ENCODE data around the gene RPL11. TPM values are rescaled to one million over a fixed set of nuclear protein-coding genes. Genes with fewer than 3 reads are reported as not detected.

Gene RPL11
- total RNA-seq, 1 experiment from 2014 or later: 1,205 TPM

DNA sequence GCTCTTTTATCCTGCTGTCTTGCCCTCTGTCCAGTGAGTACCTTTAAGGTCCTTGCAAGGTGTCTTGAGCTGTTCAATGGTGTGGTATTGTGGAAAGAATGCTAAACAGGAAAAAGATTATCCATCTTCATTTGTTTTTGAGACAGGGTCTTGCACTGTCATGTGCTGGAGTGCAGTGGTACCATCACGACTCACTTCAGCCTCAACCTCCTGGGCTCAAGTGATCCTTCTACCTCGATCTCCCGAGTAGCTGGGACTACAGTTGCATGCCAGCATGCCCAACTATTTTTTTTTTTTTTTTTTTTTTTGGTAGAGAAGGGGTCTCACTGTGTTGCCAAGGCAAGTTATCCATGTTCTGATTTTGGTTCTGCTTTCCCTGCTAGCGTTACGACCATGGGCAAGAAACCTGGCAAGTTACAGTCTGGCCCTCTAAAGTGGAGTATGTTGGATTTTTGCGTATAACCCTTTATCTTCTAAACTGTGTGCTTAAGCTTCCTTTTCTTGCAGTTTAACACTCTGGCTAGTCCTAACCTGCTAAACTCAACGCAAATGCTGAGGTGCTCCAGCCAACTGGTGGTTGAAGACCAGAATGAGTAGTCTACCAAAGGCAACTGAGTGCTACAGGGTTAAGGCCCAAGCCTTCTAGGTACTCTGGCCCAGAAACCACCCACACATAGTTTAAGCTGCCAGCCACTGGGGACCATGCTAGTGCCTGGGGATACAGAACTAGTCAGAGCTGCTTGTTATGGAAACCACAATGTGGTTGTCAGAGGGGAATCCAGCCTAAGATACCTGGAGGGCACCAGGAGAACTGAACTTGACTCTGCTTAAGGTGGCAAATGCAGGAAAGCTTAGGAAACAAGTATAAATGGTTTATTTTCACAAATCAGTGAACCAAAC lies 7.9 kb downstream of the RPL11 start:
- CTCF ChIA-PET: no interaction called here

DNA sequence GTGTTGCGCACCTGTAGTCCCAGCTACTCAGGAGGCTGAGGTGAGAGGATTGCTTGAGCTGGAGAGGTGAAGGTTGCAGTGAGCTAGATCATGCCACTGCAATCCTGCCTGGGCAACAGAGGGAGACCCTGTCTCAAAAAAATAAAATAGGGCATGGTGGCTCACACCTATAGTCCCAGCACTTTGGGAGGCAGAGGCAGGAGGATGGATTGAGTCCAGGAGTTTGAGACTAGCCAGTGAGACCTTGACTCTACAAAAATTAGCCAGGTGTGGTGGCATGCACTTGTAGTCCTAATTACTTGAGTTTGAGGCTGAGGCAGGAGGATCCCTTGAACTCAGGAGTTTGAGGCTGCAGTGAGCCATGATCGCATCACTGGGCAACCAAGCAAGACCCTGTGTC lies 9.7 kb downstream of the RPL11 start:
- ChIA-PET CTCF (no interaction called here), POLR2A (ENCODE audit: unreplicated experiment) (no interaction called here)
- Histone ChIP-seq H2AFZ (no peak overlapping the region), H3K27ac (no peak overlapping the region), H3K36me3 (ENCODE audit: low read depth) (peaks cover 12% of the 10 kb centered on the region; the same call in 1 of the 2 replicates), H3K27me3 (ENCODE audit: insufficient read depth, low read depth) (no peaks in the 10 kb centered on the region), H3K4me1 (replicated peaks; ENCODE audit: insufficient read depth) (no peaks in the 10 kb centered on the region), H3K9me3 (ENCODE audit: insufficient read depth, low read depth) (no peaks in the 10 kb centered on the region), H3F3A (ENCODE audit: insufficient read depth, low read depth) (peaks cover 36% of the 10 kb centered on the region), H3K9me2 (ENCODE audit: insufficient read depth) (no peaks in the 10 kb centered on the region), H4K20me1 (ENCODE audit: insufficient read depth) (peaks cover 63% of the 10 kb centered on the region), H3K4me3 (no peak overlapping the region), H3K4me2 (no peak overlapping the region), H3K79me2 (ENCODE audit: low read depth) (peaks cover 39% of the 10 kb centered on the region)
- intact Hi-C loops (cut with micrococcal nuclease; ENCODE audit: unreplicated experiment): no loop called here
- no peak for TF ChIP-seq EZH2 (IDR thresholded peaks at IDR 0.05; ENCODE audit: low read depth)
- TF ChIP-seq, protein P1, sequence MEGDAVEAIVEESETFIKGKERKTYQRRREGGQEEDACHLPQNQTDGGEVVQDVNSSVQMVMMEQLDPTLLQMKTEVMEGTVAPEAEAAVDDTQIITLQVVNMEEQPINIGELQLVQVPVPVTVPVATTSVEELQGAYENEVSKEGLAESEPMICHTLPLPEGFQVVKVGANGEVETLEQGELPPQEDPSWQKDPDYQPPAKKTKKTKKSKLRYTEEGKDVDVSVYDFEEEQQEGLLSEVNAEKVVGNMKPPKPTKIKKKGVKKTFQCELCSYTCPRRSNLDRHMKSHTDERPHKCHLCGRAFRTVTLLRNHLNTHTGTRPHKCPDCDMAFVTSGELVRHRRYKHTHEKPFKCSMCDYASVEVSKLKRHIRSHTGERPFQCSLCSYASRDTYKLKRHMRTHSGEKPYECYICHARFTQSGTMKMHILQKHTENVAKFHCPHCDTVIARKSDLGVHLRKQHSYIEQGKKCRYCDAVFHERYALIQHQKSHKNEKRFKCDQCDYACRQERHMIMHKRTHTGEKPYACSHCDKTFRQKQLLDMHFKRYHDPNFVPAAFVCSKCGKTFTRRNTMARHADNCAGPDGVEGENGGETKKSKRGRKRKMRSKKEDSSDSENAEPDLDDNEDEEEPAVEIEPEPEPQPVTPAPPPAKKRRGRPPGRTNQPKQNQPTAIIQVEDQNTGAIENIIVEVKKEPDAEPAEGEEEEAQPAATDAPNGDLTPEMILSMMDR (conservative IDR thresholded peaks at IDR 0.05): no peak
- no peak for DNase-seq
- BruUV-seq (replicated peaks): no TSS peak

More for the DNA sequence above, 7.9 kb downstream of the RPL11 start:
- BruUV-seq (replicated peaks): no TSS peak
- Histone ChIP-seq H3K4me2 (no peak overlapping the region), H3K9me2 (ENCODE audit: insufficient read depth) (no peaks in the 10 kb centered on the region), H3K36me3 (ENCODE audit: low read depth) (peaks cover 27% of the 10 kb centered on the region), H3K4me3 (no peak overlapping the region), H3K4me1 (replicated peaks; ENCODE audit: insufficient read depth) (peaks cover 10% of the 10 kb centered on the region; the same call in 1 of the 2 replicates), H3K27ac (no peak overlapping the region), H3K79me2 (ENCODE audit: low read depth) (peaks cover 57% of the 10 kb centered on the region), H3F3A (ENCODE audit: insufficient read depth, low read depth) (peaks cover 44% of the 10 kb centered on the region), H2AFZ (no peak overlapping the region), H3K27me3 (ENCODE audit: insufficient read depth, low read depth) (no peaks in the 10 kb centered on the region), H3K9me3 (ENCODE audit: insufficient read depth, low read depth) (no peaks in the 10 kb centered on the region), H4K20me1 (ENCODE audit: insufficient read depth) (peaks cover 81% of the 10 kb centered on the region)
- DNase-seq: no peak
- TF ChIP-seq EZH2 (IDR thresholded peaks at IDR 0.05; ENCODE audit: low read depth): no peak
- TF ChIP-seq, protein P1 (conservative IDR thresholded peaks at IDR 0.05): no peak
- intact Hi-C loops (cut with micrococcal nuclease; ENCODE audit: unreplicated experiment): no loop called here
- POLR2A ChIA-PET (ENCODE audit: unreplicated experiment): interaction anchor here (0.6 kb wide), 1 partner anchor 44 kb away, joined by 3 read pairs; the partner anchor contains the start of gene ELOA

DNA sequence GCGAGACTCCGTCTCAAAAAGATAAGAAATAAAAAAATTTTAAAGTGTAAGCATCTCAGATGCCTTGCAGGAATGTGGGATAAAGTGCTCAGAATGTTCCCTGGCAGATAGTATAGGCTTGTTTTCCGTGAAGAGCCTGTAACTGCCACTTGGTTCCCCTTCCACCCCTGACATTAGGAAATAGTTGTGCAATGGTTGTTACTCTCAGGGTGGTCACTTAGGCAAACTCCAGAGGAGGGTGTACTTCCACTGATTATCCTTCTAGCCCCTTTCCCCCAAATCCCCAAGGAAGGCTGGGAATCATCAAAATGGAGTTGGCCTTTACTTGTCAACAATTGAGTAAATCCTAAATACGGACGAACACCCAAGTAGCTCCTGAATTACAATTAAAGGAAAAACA lies 10.4 kb downstream of the RPL11 start:
- intact Hi-C loops (cut with micrococcal nuclease; ENCODE audit: unreplicated experiment): no loop called here
- H3K4me3 ChIP-seq: no peak overlapping the region
- peaks cover 12% of the 10 kb centered on the region; the same call in 1 of the 2 replicates for H3K36me3 ChIP-seq (ENCODE audit: low read depth)
- peaks cover 57% of the 10 kb centered on the region for H4K20me1 ChIP-seq (ENCODE audit: insufficient read depth)
- H2AFZ ChIP-seq: no peak overlapping the region
- POLR2A ChIA-PET (ENCODE audit: unreplicated experiment): interaction anchor here (0.6 kb wide), 1 partner anchor 78 kb away, joined by 5 read pairs; no protein-coding TSS in a partner anchor
- CTCF ChIA-PET: no interaction called here
- no peaks in the 10 kb centered on the region for H3K4me1 ChIP-seq (replicated peaks; ENCODE audit: insufficient read depth)
- no peak overlapping the region for H3K27ac ChIP-seq
- H3K79me2 ChIP-seq (ENCODE audit: low read depth): peaks cover 32% of the 10 kb centered on the region
- BruUV-seq (replicated peaks): no TSS peak
- no peak overlapping the region for H3K4me2 ChIP-seq
- no peak for DNase-seq
- H3K9me3 ChIP-seq (ENCODE audit: insufficient read depth, low read depth): no peaks in the 10 kb centered on the region
- peaks cover 30% of the 10 kb centered on the region for H3F3A ChIP-seq (ENCODE audit: insufficient read depth, low read depth)
- H3K9me2 ChIP-seq (ENCODE audit: insufficient read depth): no peaks in the 10 kb centered on the region
- H3K27me3 ChIP-seq (ENCODE audit: insufficient read depth, low read depth): no peaks in the 10 kb centered on the region
- no peak for TF ChIP-seq EZH2 (IDR thresholded peaks at IDR 0.05; ENCODE audit: low read depth)
- TF ChIP-seq, protein P1 (conservative IDR thresholded peaks at IDR 0.05): no peak
